Right forelimb (tissue), 1 donor: ENCODE data around the gene CAPN2.
A peak's percentile ranks its signal among the peaks of the same experiment; 100 is the strongest.

Source experiments
- DNase-seq: peaks from one replicate; pipeline ENCODE4 v3.0.0-alpha.2; 2018

CAPN2 gene

GRCh38 chr1:223702735-223703667 is 9.3 kb upstream of the CAPN2 start:
- no peak for DNase-seq

DNA sequence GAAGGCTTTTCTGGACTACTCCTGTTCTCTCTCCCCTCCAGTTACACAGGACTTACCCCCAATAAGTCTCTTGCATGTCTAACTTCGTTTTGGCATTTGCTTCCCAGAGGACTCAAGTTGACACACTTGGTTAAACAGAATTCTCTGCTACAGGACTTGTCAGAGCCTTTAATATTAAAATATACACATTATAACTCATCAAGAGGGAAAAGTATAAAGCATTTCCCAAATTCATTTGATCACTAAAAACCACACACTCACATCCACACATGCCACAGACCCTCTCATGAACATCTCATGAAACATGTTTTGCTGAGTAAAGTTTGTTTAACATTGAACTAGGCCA is 8.7 kb upstream of the CAPN2 start:
- no peak for DNase-seq

GRCh38 chr1:223704921-223705878 is 7.1 kb upstream of the CAPN2 start:
- DNase-seq, result no peak

DNA sequence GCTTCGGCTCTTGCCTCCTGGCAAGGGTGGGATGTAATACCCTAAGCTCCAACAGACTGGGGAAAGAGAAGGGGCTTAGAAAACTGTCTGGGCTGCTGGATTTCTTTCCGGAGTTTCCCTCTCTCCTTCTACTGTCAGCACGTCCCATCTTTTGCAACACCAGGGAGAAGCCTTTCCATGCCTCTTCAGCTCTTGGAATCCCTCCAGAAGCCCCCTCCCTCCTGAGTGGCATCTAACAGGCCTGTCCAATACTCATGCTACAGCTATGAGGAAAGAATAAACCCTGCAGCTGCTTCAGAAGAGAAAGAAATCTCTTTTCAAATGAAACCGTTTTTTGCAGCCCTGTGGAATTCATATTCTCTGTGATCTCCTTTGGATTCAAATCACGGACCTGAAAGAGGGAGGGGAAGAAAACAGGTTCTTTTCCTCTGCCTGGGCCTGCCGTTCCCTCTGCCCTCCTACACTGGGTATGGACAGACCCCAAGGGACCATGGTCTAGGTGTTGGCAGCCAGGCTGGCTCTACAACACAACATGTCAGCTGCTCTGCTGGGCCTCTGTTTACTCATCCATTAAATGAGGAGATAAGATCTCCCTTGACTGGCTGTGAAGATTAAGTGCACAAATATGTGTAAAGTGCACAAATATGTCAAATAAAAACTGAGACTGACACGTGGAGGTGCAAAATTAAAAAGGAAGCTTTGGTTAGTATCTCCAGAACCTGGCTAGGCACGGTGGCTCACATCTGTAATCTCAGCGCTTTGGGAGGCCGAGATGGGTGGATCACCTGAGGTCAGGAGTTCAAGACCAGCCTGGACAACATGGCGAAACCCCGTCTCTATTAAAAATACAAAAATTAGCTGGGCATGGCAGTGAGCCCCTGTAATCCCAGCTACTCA is 6.0 kb upstream of the CAPN2 start:
- DNase-seq, result peak; percentile 70

DNA sequence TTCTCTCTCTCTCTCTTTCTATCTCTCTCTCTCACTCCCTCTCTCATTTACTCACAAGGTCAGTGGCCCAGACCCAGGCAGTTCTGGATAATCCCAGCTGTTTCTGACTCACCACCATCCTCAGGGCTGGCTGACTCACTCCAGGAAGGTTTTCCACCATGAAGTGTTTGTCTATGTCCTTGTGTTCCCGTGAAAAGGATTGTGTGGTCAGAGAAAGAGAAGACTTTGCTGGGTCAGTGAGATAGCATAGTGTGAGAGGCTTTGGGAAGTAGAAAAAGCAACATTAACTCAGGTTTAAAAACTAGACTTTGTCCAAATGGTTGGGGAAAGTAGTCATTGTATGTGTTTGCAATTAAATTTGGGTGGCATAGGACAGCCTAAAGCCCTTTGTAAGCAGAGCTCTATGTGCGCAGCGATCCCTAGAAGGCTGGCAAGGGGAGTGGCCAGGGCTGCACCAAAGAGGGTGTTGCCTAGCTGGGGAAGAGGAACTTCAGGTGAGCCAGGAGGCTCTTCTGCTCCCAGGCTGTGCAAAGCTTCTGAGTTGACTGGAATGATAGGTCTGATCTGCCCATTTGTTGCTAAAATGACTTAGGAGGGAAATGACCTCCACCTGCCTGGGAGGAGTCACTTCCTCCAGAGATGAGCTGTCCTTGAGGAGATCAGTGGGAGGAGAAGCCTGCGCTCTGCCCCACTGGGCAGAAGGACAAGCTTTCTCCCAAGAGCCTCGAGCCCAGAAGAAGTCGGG is 4.9 kb upstream of the CAPN2 start:
- DNase-seq, result no peak

GRCh38 chr1:223708001-223708359 is 4.4 kb upstream of the CAPN2 start:
- DNase-seq, result no peak

GRCh38 chr1:223708651-223709268 is 3.6 kb upstream of the CAPN2 start:
- DNase-seq, result no peak

- DNase-seq, result no peak
Observed at GRCh38 chr1:223709598-223709997, 2.7 kb upstream of the CAPN2 start.

GRCh38 chr1:223710179-223711133 is 1.9 kb upstream of the CAPN2 start:
- no peak for DNase-seq

GRCh38 chr1:223711173-223711572 is 1.2 kb upstream of the CAPN2 start:
- DNase-seq, result no peak

GRCh38 chr1:223711747-223712193 is 569 bp upstream of the CAPN2 start:
- DNase-seq, result no peak

DNA sequence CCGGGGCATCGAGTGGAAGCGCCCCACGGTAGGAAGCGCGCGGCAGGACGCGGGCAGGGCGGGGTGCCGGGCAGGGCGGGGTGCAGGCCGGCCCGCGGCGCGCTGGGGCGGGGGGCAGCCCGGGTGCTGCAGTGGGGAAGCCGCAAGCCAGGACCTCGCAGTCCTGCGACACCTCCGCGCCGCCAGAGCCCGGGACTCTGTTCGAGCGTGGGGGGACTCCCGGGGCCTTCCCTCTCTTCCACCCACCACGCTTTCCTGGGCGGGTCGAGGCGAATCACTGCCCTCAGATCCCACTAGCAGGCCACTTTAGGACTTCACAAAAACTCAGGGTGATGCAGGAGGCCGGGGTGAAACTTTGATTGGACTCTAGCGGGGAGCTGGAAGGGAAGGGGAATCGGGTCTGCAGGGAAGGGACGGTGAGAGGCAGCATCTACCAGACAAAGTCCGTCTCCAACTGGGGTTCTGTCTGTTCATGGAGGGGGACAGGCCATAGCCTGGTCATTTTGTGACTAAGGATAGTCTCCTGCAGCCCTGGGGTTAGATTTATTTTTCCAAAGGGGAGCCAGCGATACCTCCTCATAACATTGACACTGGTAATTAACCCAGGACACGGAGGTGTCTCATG is 623 bp downstream of the CAPN2 start:
- peak; percentile 76 for DNase-seq

DNA sequence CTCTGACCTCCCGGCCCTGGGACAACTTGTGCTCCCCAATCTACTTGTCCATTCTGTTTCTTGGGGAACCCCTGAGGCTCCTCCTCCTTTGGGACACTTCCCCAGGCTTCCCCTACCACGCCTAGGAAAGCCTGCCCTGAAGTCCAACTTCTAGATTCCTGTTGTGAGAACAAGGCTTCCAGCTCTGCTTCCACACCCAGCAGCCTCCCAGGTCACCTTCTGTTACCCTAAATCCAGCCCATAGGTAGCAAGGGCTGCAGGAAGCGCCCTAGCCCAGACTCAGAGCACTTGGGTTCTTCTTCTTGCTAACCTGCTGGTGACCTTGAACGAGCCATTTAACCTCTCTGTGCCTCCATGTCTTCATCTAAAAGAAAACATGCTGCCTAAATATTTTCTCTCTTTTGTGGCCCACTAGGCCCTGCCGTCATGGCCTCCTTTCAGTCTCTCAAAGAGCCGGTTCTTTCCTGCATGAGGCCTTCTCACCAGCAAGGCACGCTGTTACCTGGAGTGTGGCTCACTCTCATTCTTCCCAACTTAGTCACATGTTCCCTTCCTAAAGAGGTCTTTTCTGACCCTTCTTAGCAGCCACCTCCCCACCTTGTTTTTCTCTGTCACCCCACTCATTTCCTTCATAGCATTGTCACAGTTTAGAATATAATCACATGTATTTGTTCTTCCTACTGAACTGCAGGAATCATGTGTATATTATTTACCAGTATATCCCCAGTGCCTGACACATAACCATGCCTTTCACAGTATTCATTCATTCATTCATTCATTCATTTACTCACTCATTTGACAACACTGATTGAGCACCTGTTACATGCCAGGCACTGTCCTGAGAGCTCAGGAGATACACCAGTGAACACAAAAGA is 1.4 kb downstream of the CAPN2 start:
- DNase-seq, result no peak

DNA sequence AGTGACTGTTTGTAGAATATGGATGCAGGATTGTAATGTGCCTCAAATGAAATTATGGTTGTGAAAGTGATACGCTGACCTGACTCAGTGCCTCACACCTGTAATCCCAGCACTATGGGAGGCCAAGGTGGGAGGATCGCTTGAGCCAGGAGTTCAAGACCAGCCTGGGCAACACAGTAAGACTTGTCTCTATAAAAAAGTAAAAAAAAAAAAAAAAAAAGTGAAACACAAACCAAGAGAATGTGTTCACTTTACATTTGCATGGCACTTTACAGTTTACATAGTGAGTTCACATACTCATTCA is 2.0 kb downstream of the CAPN2 start:
- no peak for DNase-seq

GRCh38 chr1:223714849-223715603 is 2.7 kb downstream of the CAPN2 start:
- DNase-seq, result no peak

- no peak for DNase-seq
Observed at GRCh38 chr1:223715604-223716172, 3.3 kb downstream of the CAPN2 start.

- no peak for DNase-seq
Observed at GRCh38 chr1:223716302-223716862, 4.0 kb downstream of the CAPN2 start.
